GM18511 (cell line): ENCODE results near the gene BSN.

Source experiments
- ATAC-seq: cut with Tn5 transposase; IDR thresholded peaks from one replicate; pipeline ENCODE4 v1.9.1; 2021; ENCODE audit warnings: mild to moderate bottlenecking, moderate library complexity; ENCODE audit not compliant: unreplicated experiment

BSN gene

GRCh38 chr3:49712631-49713317 is 158.5 kb downstream of the BSN start:
- no peak for ATAC-seq

- no peak for ATAC-seq
These were observed 159.2 kb downstream of the BSN start for GRCh38 chr3:49713336-49714105.

GRCh38 chr3:49714728-49715550 is 160.7 kb downstream of the BSN start:
- ATAC-seq: no peak

- no peak for ATAC-seq
These were observed 161.4 kb downstream of the BSN start for GRCh38 chr3:49715611-49716121.

- ATAC-seq: no peak
These were observed 161.9 kb downstream of the BSN start for GRCh38 chr3:49716169-49716568.

GRCh38 chr3:49716691-49717210 is 162.5 kb downstream of the BSN start:
- no peak for ATAC-seq

GRCh38 chr3:49717211-49717958 is 163.1 kb downstream of the BSN start:
- no peak for ATAC-seq

- ATAC-seq: no peak
These were observed 163.9 kb downstream of the BSN start for GRCh38 chr3:49717959-49718857.

GRCh38 chr3:49718858-49719213 is 164.6 kb downstream of the BSN start:
- no peak for ATAC-seq

GRCh38 chr3:49719214-49719884 is 165.1 kb downstream of the BSN start, which contains the start of gene AMIGO3:
AMIGO3 (minus strand) TSS chr3:49719684; CDS start chr3:49719465, 219 bp downstream.
- peak; percentile 64 for ATAC-seq
